Calu3 (cell line): ENCODE results near the gene EIF2B1. TPM values are rescaled to one million over a fixed set of nuclear protein-coding genes. Genes with fewer than 3 reads are reported as not detected.

ENCODE experiments used
- BruUV-seq: library from RNA; stranded (reverse); fragments of 400-500 nt; replicated peaks from 2 replicates; lab custom pipeline; 2021; lab: Mats Ljungman, UMichigan
- CTCF ChIA-PET: fragments of 300-600 bp; sonication (Branson Sonifier 250); formaldehyde crosslinking; loops from one replicate; lab custom pipeline; 2022; ENCODE audit warnings: antibody characterized with exemption; lab: Charles Lee
- DNase-seq: peaks from one replicate; pipeline ENCODE4 v3.0.0; 2022
- H3K27ac Mint-ChIP-seq: one replicate; pipeline ENCODE4 v1.8.0; 2022; ENCODE audit warnings: mixed read lengths; ENCODE audit not compliant: unreplicated experiment
- H3K27me3 Mint-ChIP-seq: one replicate; pipeline ENCODE4 v1.8.0; 2022; ENCODE audit warnings: mixed read lengths; ENCODE audit not compliant: unreplicated experiment
- H3K36me3 Mint-ChIP-seq: one replicate; pipeline ENCODE4 v1.8.0; 2022; ENCODE audit warnings: mild to moderate bottlenecking, moderate library complexity, mixed read lengths; ENCODE audit not compliant: insufficient read depth, unreplicated experiment
- H3K4me1 Mint-ChIP-seq: one replicate; pipeline ENCODE4 v1.8.0; 2022; ENCODE audit warnings: mild to moderate bottlenecking, low read depth, mixed read lengths; ENCODE audit not compliant: unreplicated experiment
- H3K4me3 Mint-ChIP-seq: one replicate; pipeline ENCODE4 v1.8.0; 2022; ENCODE audit warnings: mild to moderate bottlenecking, low read depth, moderate library complexity, mixed read lengths; ENCODE audit not compliant: unreplicated experiment
- H3K9me3 Mint-ChIP-seq: one replicate; pipeline ENCODE4 v1.8.0; 2022; ENCODE audit warnings: low read depth, mixed read lengths; ENCODE audit not compliant: unreplicated experiment
- intact Hi-C: fragments of 100-400 bp; cut with micrococcal nuclease; formaldehyde crosslinking; loops from one replicate; pipeline ENCODE4 v1.10.0; 2022; ENCODE audit not compliant: unreplicated experiment
- total RNA-seq: library from RNA; stranded (reverse); gene quantifications from 2 replicates; pipeline ENCODE4 v1.2.3, GENCODE V29; 2022
- TF ChIP-seq, protein P1 (sequence below): fragments of 200-600 bp; IDR thresholded peaks from one replicate; pipeline ENCODE4 v1.8.0; 2022; ENCODE audit warnings: antibody characterized with exemption; ENCODE audit not compliant: unreplicated experiment

EIF2B1 gene
- total RNA-seq, 1 experiment from 2014 or later: 57.0 TPM

DNA sequence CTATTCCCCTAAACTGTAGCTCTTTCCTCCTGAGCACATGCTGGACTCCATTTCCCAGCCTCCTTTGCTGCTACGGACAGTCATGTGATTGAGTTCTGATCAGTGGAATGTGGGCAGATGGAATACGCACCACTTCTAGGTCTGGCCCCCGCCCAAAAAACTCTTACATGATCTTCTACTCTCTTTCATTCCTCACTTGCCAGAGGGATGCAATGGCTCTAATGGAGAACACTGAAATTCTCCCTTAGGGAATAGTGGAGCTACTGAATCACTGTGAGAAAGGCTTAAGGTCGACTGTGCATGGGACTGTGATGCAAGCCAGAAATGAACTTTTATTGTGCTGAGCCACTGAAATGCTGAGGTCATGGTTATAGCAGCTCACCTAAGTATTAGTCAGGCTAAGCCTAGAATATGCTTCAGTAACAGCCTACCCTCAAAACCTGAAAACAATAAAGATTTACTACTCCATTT is 62.1 kb downstream of the EIF2B1 start:
- DNase-seq: peak; percentile 35
- Mint-ChIP-seq H3K4me3 (no peak overlapping the region), H3K27ac (no peak overlapping the region), H3K4me1 (peaks cover 8% of the 10 kb centered on the region), H3K27me3 (peaks cover 14% of the 10 kb centered on the region), H3K9me3 (no peaks in the 10 kb centered on the region), H3K36me3 (no peaks in the 10 kb centered on the region)
- CTCF ChIA-PET: interaction anchor here (0.5 to 1.1 kb wide), 3 partner anchors 12 to 186 kb away, joined by 3 to 4 read pairs (median 3); no protein-coding TSS in a partner anchor
- intact Hi-C loops: no loop called here
- BruUV-seq: no TSS peak
- TF ChIP-seq, protein P1, sequence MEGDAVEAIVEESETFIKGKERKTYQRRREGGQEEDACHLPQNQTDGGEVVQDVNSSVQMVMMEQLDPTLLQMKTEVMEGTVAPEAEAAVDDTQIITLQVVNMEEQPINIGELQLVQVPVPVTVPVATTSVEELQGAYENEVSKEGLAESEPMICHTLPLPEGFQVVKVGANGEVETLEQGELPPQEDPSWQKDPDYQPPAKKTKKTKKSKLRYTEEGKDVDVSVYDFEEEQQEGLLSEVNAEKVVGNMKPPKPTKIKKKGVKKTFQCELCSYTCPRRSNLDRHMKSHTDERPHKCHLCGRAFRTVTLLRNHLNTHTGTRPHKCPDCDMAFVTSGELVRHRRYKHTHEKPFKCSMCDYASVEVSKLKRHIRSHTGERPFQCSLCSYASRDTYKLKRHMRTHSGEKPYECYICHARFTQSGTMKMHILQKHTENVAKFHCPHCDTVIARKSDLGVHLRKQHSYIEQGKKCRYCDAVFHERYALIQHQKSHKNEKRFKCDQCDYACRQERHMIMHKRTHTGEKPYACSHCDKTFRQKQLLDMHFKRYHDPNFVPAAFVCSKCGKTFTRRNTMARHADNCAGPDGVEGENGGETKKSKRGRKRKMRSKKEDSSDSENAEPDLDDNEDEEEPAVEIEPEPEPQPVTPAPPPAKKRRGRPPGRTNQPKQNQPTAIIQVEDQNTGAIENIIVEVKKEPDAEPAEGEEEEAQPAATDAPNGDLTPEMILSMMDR: no peak

Other genes starting within 250 kb of the EIF2B1 start
- gene KMT5A, start 249.6 kb downstream of the EIF2B1 start, total RNA-seq: 83.5 and 92.6 TPM in 2 replicates
- gene RILPL2, start 197.0 kb downstream of the EIF2B1 start, total RNA-seq: 2.4 and 2.8 TPM in 2 replicates
- gene SNRNP35, start 175.5 kb downstream of the EIF2B1 start, total RNA-seq: 26.9 and 34.9 TPM in 2 replicates
- gene RILPL1, start 100.0 kb downstream of the EIF2B1 start, total RNA-seq: 9.5 and 9.7 TPM in 2 replicates
- 459 and 461 TPM in 2 replicates for gene TMED2, start 49.1 kb downstream of the EIF2B1 start, total RNA-seq
- 52.7 TPM in 2 replicates for gene DDX55, start 31.6 kb downstream of the EIF2B1 start, total RNA-seq
- gene GTF2H3, start 143 bp upstream of the EIF2B1 start, total RNA-seq: 59.8 and 66.5 TPM in 2 replicates
- 9.0 and 11.5 TPM in 2 replicates for gene TCTN2, start 37.4 kb upstream of the EIF2B1 start, total RNA-seq
- 37.8 and 41.0 TPM in 2 replicates for gene ATP6V0A2, start 78.7 kb upstream of the EIF2B1 start, total RNA-seq
- gene DNAH10, start 128.6 kb upstream of the EIF2B1 start, total RNA-seq: 0.14 and 0.20 TPM in 2 replicates